Kidney epithelial cell (primary cell): ENCODE results near the gene CCDC182. TPM values are rescaled to one million over a fixed set of nuclear protein-coding genes. Genes with fewer than 3 reads are reported as not detected.

Experiments
- DNase-seq: peaks from one replicate; pipeline ENCODE4 v3.0.0-alpha.2; 2010; ENCODE audit warnings: low read depth
- H3K27me3 ChIP-seq: 2 replicates; pipeline ENCODE4 v1.6.0; 2011; ENCODE audit warnings: low read length; ENCODE audit not compliant: control insufficient read depth, insufficient read depth
- H3K36me3 ChIP-seq: 2 replicates; pipeline ENCODE4 v1.5.1; 2011; ENCODE audit warnings: low read length; ENCODE audit not compliant: control insufficient read depth, insufficient read depth
- H3K4me3 ChIP-seq: 2 replicates; pipeline ENCODE4 v1.5.1; 2011; ENCODE audit warnings: low read depth, mild to moderate bottlenecking, control low read depth, low read length
- CTCF ChIP-seq: IDR thresholded peaks from 2 replicates; pipeline ENCODE4 v1.5.1; 2011; ENCODE audit warnings: mild to moderate bottlenecking, moderate library complexity, low read length, control low read depth, inconsistent platforms; ENCODE audit not compliant: insufficient read depth, poor library complexity, severe bottlenecking
- total RNA-seq: library from RNA; depleted of rRNA; stranded (reverse); fragments of >200 nt; gene quantifications from 2 replicates; pipeline ENCODE4 v1.2.3, GENCODE V29; 2015

Gene CCDC182
- total RNA-seq, 1 donor from 2014 or later, result not detected

GRCh38 chr17:57701124-57701523, 44.0 kb downstream of the CCDC182 start:
- no peak overlapping the region for H3K4me3 ChIP-seq
- H3K27me3 ChIP-seq, result peaks cover 10% of the 10 kb centered on the region
- TF ChIP-seq CTCF, result no peak
- no peaks in the 10 kb centered on the region for H3K36me3 ChIP-seq
- no peak for DNase-seq

GRCh38 chr17:57699751-57700219, 45.3 kb downstream of the CCDC182 start:
- Histone ChIP-seq H3K4me3 (no peak overlapping the region), H3K36me3 (no peaks in the 10 kb centered on the region), H3K27me3 (peaks cover 9% of the 10 kb centered on the region)
- DNase-seq, result no peak
- TF ChIP-seq CTCF, result no peak

GRCh38 chr17:57697891-57698711, 47.0 kb downstream of the CCDC182 start:
- no peak for TF ChIP-seq CTCF
- no peaks in the 10 kb centered on the region for H3K36me3 ChIP-seq
- no peak overlapping the region for H3K4me3 ChIP-seq
- DNase-seq, result no peak
- peaks cover 9% of the 10 kb centered on the region for H3K27me3 ChIP-seq

GRCh38 chr17:57697197-57697596, 47.9 kb downstream of the CCDC182 start:
- TF ChIP-seq CTCF, result no peak
- H3K27me3 ChIP-seq, result peaks cover 9% of the 10 kb centered on the region
- H3K4me3 ChIP-seq, result no peak overlapping the region
- DNase-seq, result no peak
- H3K36me3 ChIP-seq, result no peaks in the 10 kb centered on the region

GRCh38 chr17:57696050-57696449, 49.0 kb downstream of the CCDC182 start:
- H3K36me3 ChIP-seq, result no peaks in the 10 kb centered on the region

More at GRCh38 chr17:57696050-57696449, 49.0 kb downstream of the CCDC182 start:
- no peak overlapping the region for H3K4me3 ChIP-seq
- no peak for TF ChIP-seq CTCF
- DNase-seq, result no peak
- peaks cover 9% of the 10 kb centered on the region for H3K27me3 ChIP-seq

Other genes with a start within 250 kb of the CCDC182 start
- 26.1 and 43.2 TPM in 2 replicates for gene MRPS23, start 104.7 kb upstream of the CCDC182 start, total RNA-seq
- gene CUEDC1, start 210.1 kb upstream of the CCDC182 start, total RNA-seq, result 24.6 and 27.7 TPM in 2 replicates
- gene VEZF1, start 243.0 kb upstream of the CCDC182 start, total RNA-seq, result 78.3 and 88.8 TPM in 2 replicates